Activated CD4-positive, alpha-beta T cell treated with anti-CD3 and anti-CD28 coated beads, Interleukin-2, amount 10 ng/mL, durations not matched to agents 24 days and 14 days (primary cell): ENCODE results near the gene GABBR2. TPM values are rescaled to one million over a fixed set of nuclear protein-coding genes. Genes with fewer than 3 reads are reported as not detected.

Experiments
- DNase-seq: peaks from one replicate; pipeline ENCODE4 v3.0.0; 2022
- H3K27ac Mint-ChIP-seq: one replicate; pipeline ENCODE4 v1.8.0; 2022; ENCODE audit warnings: mild to moderate bottlenecking, mixed read lengths
- H3K27me3 Mint-ChIP-seq: one replicate; pipeline ENCODE4 v1.8.0; 2022; ENCODE audit warnings: mixed read lengths
- H3K36me3 Mint-ChIP-seq: one replicate; pipeline ENCODE4 v1.8.0; 2022; ENCODE audit warnings: low read depth, mild to moderate bottlenecking, mixed read lengths
- H3K4me1 Mint-ChIP-seq: one replicate; pipeline ENCODE4 v1.8.0; 2021; ENCODE audit warnings: mixed read lengths
- H3K4me3 Mint-ChIP-seq: one replicate; pipeline ENCODE4 v1.8.0; 2022; ENCODE audit warnings: mild to moderate bottlenecking, moderate library complexity, mixed read lengths
- H3K9me3 Mint-ChIP-seq: one replicate; pipeline ENCODE4 v1.8.0; 2021; ENCODE audit warnings: mixed read lengths
- intact Hi-C: fragments of 100-400 bp; cut with micrococcal nuclease; formaldehyde crosslinking; loops from one replicate; pipeline ENCODE4 v1.15.1; 2023
- total RNA-seq: library from RNA; stranded (reverse); gene quantifications from 2 replicates; pipeline ENCODE4 v1.2.3, GENCODE V29; 2022

The GABBR2 gene
- total RNA-seq, 1 donor from 2014 or later, result not detected

GRCh38 chr9:98260635-98261034 lies 448.1 kb downstream of the GABBR2 start:
- DNase-seq, result no peak
- H3K4me3 Mint-ChIP-seq, result no peak overlapping the region
- intact Hi-C loops, result loop anchor here (5.0 kb wide), 1 partner anchor 548 kb away; no protein-coding TSS in a partner anchor
- H3K9me3 Mint-ChIP-seq, result no peaks in the 10 kb centered on the region
- peaks cover 5% of the 10 kb centered on the region for H3K27me3 Mint-ChIP-seq
- no peak overlapping the region for H3K27ac Mint-ChIP-seq
- H3K36me3 Mint-ChIP-seq, result no peaks in the 10 kb centered on the region
- H3K4me1 Mint-ChIP-seq, result peaks cover 5% of the 10 kb centered on the region

DNA sequence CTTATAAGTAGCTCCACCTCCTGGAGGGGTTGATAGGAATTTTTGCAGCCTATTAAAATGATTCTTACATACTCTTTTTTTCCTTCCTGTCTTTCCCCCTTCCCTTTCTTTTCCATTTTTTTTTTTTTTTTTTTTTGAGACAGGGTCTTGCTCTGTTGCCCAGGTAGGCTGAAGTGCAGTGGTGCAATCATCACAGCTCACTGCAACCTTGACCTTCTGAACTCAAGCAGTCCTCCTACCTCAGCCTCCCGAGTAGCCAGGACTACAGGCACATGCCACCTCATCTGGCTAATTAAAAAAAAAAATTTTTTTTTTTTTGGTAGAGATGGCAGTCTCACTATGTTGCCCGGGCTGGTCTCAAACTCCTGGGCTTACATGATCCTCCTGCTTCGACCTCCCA lies 448.9 kb downstream of the GABBR2 start:
- DNase-seq, result no peak
- Mint-ChIP-seq H3K4me3 (no peak overlapping the region), H3K4me1 (peaks cover 8% of the 10 kb centered on the region), H3K9me3 (no peaks in the 10 kb centered on the region), H3K27ac (no peak overlapping the region), H3K27me3 (no peaks in the 10 kb centered on the region), H3K36me3 (no peaks in the 10 kb centered on the region)
- intact Hi-C loops, result loop anchor here (5.0 kb wide), 4 partner anchors 547 to 1842 kb away; partner anchors contain the start of genes NCBP1, TSTD2, XPA and ZNF367

DNA sequence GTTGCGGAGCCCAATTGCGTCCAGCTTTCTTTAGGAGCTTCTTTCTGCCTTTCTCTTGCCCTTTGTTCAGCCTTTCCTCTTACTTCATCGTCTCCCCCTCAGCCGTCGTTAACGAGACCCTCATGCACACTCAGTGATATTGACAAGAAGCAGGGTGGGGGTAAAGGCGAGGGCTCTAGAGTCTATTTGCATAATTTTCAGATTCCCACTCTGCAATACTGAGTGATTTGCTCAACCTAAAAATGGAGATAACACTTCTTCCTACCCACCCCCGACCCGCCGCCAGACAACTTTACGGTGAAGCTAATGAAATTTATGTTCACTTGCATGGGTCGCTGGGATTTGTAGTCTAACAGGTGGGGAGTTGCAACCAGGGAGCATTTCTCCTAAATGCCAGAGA lies 452.0 kb downstream of the GABBR2 start:
- Mint-ChIP-seq H3K27ac (peak overlapping the region; percentile 98), H3K27me3 (no peaks in the 10 kb centered on the region), H3K9me3 (no peaks in the 10 kb centered on the region), H3K36me3 (no peaks in the 10 kb centered on the region), H3K4me3 (peak overlapping the region; percentile 84), H3K4me1 (peaks cover 23% of the 10 kb centered on the region)
- intact Hi-C loops, result loop anchor here (1.0 to 5.0 kb wide), 5 partner anchors 138 to 1839 kb away; partner anchors contain the start of genes NANS, NCBP1, TSTD2 and XPA
- peak; percentile 73 for DNase-seq

- DNase-seq, result peak; percentile 99
- Mint-ChIP-seq H3K4me3 (peak within 1 kb of the TSS; percentile 84), H3K27ac (peak within 1 kb of the TSS; percentile 98), H3K27me3 (no peaks in the 10 kb centered on the region), H3K9me3 (no peaks in the 10 kb centered on the region), H3K4me1 (peaks cover 21% of the 10 kb centered on the region), H3K36me3 (no peaks in the 10 kb centered on the region)
- intact Hi-C loops, result loop anchor here (1.0 to 5.0 kb wide), 10 partner anchors 63 to 1838 kb away; partner anchors contain the start of genes CORO2A, NANS, NCBP1 and TRMO
These were observed 453.0 kb downstream of the GABBR2 start, which contains the start of gene TBC1D2 for GRCh38 chr9:98255578-98256296. Gene TBC1D2 (minus strand): TSS chr9:98255649. CDS start chr9:98255541, 108 bp downstream.

DNA sequence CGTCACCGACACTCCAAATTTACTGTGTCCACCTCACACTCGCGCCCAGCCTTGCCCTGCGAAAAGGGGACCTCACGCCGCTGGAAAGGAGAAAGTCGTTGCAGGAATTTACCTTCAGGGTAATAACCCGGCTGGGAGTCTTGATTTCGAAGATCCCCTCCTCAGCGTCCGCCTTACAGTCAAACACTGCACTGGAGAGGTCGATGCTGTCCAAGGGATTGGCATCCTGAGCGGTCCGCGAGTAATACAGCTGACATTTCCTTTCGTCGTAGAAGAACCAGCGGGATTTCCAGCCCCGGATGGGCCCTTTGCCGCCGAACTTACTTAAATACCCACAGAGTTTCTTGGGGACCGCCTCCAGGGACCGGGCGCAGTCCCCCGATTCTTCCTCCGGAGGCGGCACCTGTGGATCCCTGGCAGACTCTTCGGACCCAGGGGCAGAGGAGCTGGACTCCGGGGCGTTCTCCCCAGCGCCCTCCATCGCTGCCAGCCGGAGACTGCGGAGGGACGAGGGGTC lies 453.6 kb downstream of the GABBR2 start:
- Mint-ChIP-seq H3K4me1 (peaks cover 23% of the 10 kb centered on the region), H3K36me3 (peaks cover 3% of the 10 kb centered on the region), H3K27me3 (no peaks in the 10 kb centered on the region), H3K9me3 (no peaks in the 10 kb centered on the region), H3K27ac (peak overlapping the region; percentile 57), H3K4me3 (peak overlapping the region; percentile 84)
- no peak for DNase-seq
- intact Hi-C loops, result loop anchor here (1.0 to 5.0 kb wide), 8 partner anchors 62 to 1838 kb away; partner anchors contain the start of genes CORO2A, NCBP1, TRMO and TSTD2

DNA sequence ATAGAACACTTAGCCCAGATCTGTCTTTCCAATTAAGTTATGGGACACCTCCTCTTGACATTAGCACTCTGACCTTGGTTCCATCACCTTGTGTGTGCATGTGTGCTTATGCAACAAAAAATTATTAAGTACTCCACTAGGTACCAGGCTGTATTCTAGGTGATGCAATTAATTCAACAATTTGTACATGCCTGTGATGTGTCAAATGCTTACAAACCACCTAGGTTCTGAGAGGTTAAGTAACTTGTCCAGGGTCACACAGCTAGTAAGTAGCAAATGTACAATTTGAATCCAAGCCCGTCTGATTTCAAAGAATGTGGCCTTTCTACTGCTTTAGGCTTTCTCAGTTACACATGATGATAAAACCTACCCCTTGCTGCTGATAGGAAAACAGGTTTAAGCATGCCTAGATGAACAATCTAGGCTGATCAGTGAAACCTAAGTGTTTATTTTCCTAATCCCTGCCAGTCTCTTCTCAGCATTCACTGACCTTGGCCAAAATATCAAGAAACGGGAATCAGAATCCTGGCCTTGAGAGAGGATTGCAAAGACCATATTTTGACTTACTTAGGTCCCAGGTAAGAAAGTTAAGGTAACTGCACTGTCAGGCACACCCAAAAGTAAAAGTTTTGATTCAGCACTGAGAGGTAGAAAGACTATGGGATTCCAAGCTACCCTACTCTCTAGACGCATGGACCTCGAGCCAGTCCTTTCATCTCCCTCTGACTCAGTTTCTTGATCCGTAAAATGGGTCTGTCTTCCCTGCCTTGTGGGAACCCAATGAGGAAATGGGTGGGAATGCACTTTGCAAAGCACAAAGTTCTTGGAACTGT lies 454.3 kb downstream of the GABBR2 start:
- no peak for DNase-seq
- Mint-ChIP-seq H3K27ac (no peak overlapping the region), H3K9me3 (no peaks in the 10 kb centered on the region), H3K4me3 (peak overlapping the region; percentile 84), H3K36me3 (peaks cover 5% of the 10 kb centered on the region), H3K27me3 (no peaks in the 10 kb centered on the region), H3K4me1 (peaks cover 26% of the 10 kb centered on the region)
- intact Hi-C loops, result loop anchor here (1.0 to 5.0 kb wide), 8 partner anchors 62 to 1837 kb away; partner anchors contain the start of genes CORO2A, NCBP1, TRMO and TSTD2

- H3K4me1 Mint-ChIP-seq, result peaks cover 30% of the 10 kb centered on the region
- no peak overlapping the region for H3K4me3 Mint-ChIP-seq
- intact Hi-C loops, result no loop called here
- H3K27ac Mint-ChIP-seq, result no peak overlapping the region
- DNase-seq, result no peak
- H3K27me3 Mint-ChIP-seq, result no peaks in the 10 kb centered on the region
- H3K9me3 Mint-ChIP-seq, result no peaks in the 10 kb centered on the region
- H3K36me3 Mint-ChIP-seq, result peaks cover 6% of the 10 kb centered on the region
These were observed 455.2 kb downstream of the GABBR2 start for GRCh38 chr9:98253565-98253964.

DNA sequence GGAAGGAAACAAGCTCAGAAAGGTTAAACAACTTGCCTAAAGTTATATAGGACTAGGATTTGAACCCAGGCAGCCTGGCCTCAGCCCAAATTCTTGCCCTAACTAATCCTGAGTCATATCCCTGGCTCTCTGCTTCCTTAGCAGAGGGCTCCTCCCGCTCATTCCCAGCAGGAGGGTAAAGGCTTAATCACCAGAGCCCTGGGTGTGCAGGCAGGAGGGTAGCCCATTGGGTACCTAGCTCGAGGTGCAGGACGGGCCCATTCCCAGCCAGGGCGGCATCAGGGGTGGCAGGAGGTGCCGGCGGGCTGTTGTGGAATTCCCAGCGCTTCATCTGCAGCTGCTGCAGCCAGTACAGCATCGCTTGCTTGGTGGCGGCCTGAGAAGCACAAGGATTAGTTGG lies 457.2 kb downstream of the GABBR2 start:
- intact Hi-C loops, result no loop called here
- peaks cover 6% of the 10 kb centered on the region for H3K36me3 Mint-ChIP-seq
- H3K27me3 Mint-ChIP-seq, result no peaks in the 10 kb centered on the region
- H3K27ac Mint-ChIP-seq, result no peak overlapping the region
- H3K4me3 Mint-ChIP-seq, result no peak overlapping the region
- peaks cover 32% of the 10 kb centered on the region for H3K4me1 Mint-ChIP-seq
- H3K9me3 Mint-ChIP-seq, result no peaks in the 10 kb centered on the region
- DNase-seq, result no peak

- H3K36me3 Mint-ChIP-seq, result peaks cover 6% of the 10 kb centered on the region
- H3K4me3 Mint-ChIP-seq, result no peak overlapping the region
- H3K9me3 Mint-ChIP-seq, result no peaks in the 10 kb centered on the region
- no peak for DNase-seq
- H3K4me1 Mint-ChIP-seq, result peaks cover 31% of the 10 kb centered on the region
- H3K27ac Mint-ChIP-seq, result no peak overlapping the region
- intact Hi-C loops, result no loop called here
- no peaks in the 10 kb centered on the region for H3K27me3 Mint-ChIP-seq
These were observed 459.0 kb downstream of the GABBR2 start for GRCh38 chr9:98249771-98250170.

DNA sequence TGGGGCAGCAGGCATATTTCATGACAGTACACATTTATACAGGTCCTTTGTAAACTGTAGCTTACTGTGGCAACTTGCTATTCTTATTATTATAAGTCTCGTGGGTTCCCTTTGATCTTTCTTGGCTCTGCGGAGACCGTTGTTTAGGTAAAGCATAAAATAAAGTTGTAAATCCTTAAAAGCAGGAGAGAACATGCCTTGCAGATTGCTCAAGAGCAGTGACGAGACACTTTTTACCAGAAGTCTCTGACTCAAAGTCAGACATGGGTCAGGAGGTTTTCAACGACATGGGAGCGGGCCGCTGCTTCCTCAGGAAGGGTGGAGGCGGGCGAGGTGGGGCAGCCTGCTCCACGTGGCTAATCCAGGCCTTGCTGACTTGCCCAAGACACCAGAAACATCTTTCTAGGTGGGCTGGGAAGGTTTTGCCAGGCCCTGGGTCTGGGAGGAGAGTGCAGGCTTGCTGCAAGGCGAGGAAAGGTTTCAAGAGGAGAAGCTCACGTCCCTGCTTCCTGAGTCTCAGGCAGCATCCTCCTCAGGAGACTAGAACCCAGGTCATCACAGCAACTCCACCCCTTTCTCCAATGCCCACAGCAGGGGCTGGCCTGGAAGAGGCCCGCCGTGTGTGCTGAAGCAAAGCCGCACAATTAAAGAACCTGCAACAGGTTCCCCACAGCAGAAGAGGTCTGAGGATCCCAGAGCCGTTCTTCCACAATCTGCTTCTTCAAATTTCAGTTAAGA lies 459.8 kb downstream of the GABBR2 start:
- Mint-ChIP-seq H3K9me3 (no peaks in the 10 kb centered on the region), H3K36me3 (peaks cover 6% of the 10 kb centered on the region), H3K27ac (peak overlapping the region; percentile 77), H3K4me1 (peaks cover 23% of the 10 kb centered on the region), H3K4me3 (peak overlapping the region; percentile 62), H3K27me3 (no peaks in the 10 kb centered on the region)
- peak; percentile 64 for DNase-seq
- intact Hi-C loops, result no loop called here

DNA sequence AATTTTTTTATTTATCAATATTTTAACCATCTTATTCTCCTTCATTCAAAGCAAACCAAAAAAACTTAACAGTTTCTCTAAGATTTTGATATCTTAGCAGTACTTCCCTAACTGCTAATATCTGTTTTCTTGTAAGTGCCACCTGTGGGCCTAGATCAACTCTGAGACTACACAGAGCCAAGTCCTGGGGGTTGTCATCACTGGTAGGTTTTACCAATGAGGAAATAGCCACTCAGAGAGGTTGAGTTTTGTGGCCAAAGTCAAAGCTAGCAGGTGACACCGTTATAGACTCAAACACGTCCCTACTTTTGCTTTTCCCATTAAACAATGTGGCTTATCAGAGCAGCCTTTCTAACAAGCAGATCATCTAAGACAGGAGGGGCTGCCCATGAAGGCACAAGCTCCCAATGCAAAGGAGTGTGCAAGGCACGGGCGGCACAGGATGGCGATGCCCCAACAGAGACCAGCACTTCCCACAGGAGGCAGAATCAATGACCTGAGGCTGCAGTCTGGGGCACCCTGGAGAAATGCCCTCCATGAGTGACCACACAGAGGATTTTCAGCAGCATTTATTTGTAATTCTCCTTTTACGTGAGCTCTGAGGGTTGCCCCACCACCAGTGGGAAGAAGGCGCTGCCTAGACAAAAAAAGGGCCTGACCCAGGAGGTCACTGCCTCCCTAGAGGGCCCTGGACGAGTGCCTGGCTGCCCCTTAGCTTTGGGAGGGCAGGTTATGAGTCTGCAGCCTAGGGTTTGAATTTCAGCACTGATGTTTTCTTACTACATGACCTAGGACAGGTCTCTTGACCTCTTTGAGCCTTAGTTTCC lies 460.7 kb downstream of the GABBR2 start:
- H3K4me1 Mint-ChIP-seq, result peaks cover 17% of the 10 kb centered on the region
- H3K36me3 Mint-ChIP-seq, result peaks cover 6% of the 10 kb centered on the region
- H3K4me3 Mint-ChIP-seq, result no peak overlapping the region
- DNase-seq, result no peak
- H3K27ac Mint-ChIP-seq, result peak overlapping the region; percentile 77
- H3K27me3 Mint-ChIP-seq, result no peaks in the 10 kb centered on the region
- intact Hi-C loops, result no loop called here
- H3K9me3 Mint-ChIP-seq, result no peaks in the 10 kb centered on the region

GRCh38 chr9:98242426-98242825 lies 466.3 kb downstream of the GABBR2 start:
- Mint-ChIP-seq H3K4me1 (peaks cover 2% of the 10 kb centered on the region), H3K27me3 (no peaks in the 10 kb centered on the region)

More at GRCh38 chr9:98242426-98242825, 466.3 kb downstream of the GABBR2 start:
- intact Hi-C loops, result no loop called here
- Mint-ChIP-seq H3K9me3 (no peaks in the 10 kb centered on the region), H3K27ac (no peak overlapping the region), H3K4me3 (no peak overlapping the region), H3K36me3 (no peaks in the 10 kb centered on the region)
- no peak for DNase-seq
